ENCODE data around the gene RPL13A.
"Not testable (repeated sequence)": the region's sequence is repeated elsewhere in the genome, so short reads cannot be mapped to it uniquely, and the experiment has no call there.

The RPL13A gene

GRCh38 chr19:49465371-49465770 lies 22.0 kb upstream of the RPL13A start:
- no peak for DNase-seq (ENCODE audit: low read depth)
- H3K4me3 ChIP-seq (ENCODE audit: control insufficient read depth, low read depth, low read length) = no peak overlapping the region
- TF ChIP-seq CTCF (IDR thresholded peaks at IDR 0.05; ENCODE audit: control insufficient read depth, insufficient read depth, low read depth, low read length, missing control alignments) = no peak

GRCh38 chr19:49468199-49468598 lies 19.2 kb upstream of the RPL13A start:
- no peak overlapping the region for H3K4me3 ChIP-seq (ENCODE audit: control insufficient read depth, low read depth, low read length)
- DNase-seq (ENCODE audit: low read depth) = no peak
- TF ChIP-seq CTCF (IDR thresholded peaks at IDR 0.05; ENCODE audit: control insufficient read depth, insufficient read depth, low read depth, low read length, missing control alignments) = no peak

GRCh38 chr19:49468746-49469447 lies 18.5 kb upstream of the RPL13A start:
- TF ChIP-seq CTCF (IDR thresholded peaks at IDR 0.05; ENCODE audit: control insufficient read depth, insufficient read depth, low read depth, low read length, missing control alignments) = no peak
- H3K4me3 ChIP-seq (ENCODE audit: control insufficient read depth, low read depth, low read length) = no peak overlapping the region
- no peak for DNase-seq (ENCODE audit: low read depth)

- no peak for DNase-seq (ENCODE audit: low read depth)
- H3K4me3 ChIP-seq (ENCODE audit: control insufficient read depth, low read depth, low read length) = no peak overlapping the region
- TF ChIP-seq CTCF (IDR thresholded peaks at IDR 0.05; ENCODE audit: control insufficient read depth, insufficient read depth, low read depth, low read length, missing control alignments) = no peak
Observed at GRCh38 chr19:49469828-49470614, 17.4 kb upstream of the RPL13A start.

GRCh38 chr19:49470615-49470978 lies 16.8 kb upstream of the RPL13A start:
- no peak overlapping the region for H3K4me3 ChIP-seq (ENCODE audit: control insufficient read depth, low read depth, low read length)
- TF ChIP-seq CTCF (IDR thresholded peaks at IDR 0.05; ENCODE audit: control insufficient read depth, insufficient read depth, low read depth, low read length, missing control alignments) = no peak
- no peak for DNase-seq (ENCODE audit: low read depth)

GRCh38 chr19:49472936-49473335 lies 14.5 kb upstream of the RPL13A start:
- no peak for TF ChIP-seq CTCF (IDR thresholded peaks at IDR 0.05; ENCODE audit: control insufficient read depth, insufficient read depth, low read depth, low read length, missing control alignments)
- DNase-seq (ENCODE audit: low read depth) = no peak
- no peak overlapping the region for H3K4me3 ChIP-seq (ENCODE audit: control insufficient read depth, low read depth, low read length)

GRCh38 chr19:49473501-49473867 lies 13.9 kb upstream of the RPL13A start:
- not testable (repeated sequence) for DNase-seq (ENCODE audit: low read depth)
- H3K4me3 ChIP-seq (ENCODE audit: control insufficient read depth, low read depth, low read length) = peak overlapping the region; percentile 81; the same call in 1 of the 2 replicates

All from AG09309 (cell line).